Measurements from ENCODE around the gene ABCC8.
A peak's percentile ranks its signal among the peaks of the same experiment; 100 is the strongest.

Gene ABCC8

GRCh38 chr11:17400048-17400775, 76.4 kb downstream of the ABCC8 start:
- Histone ChIP-seq H3K9ac (ENCODE audit: low read length) (peak overlapping the region; percentile 29; the same call in 1 of the 2 replicates), H2AFZ (ENCODE audit: low read length) (peak overlapping the region; percentile 14; the same call in 1 of the 2 replicates), H3K79me2 (ENCODE audit: insufficient read depth, low read length) (no peaks in the 10 kb centered on the region)

GRCh38 chr11:17399236-17399635, 77.4 kb downstream of the ABCC8 start:
- Histone ChIP-seq H3K4me2 (ENCODE audit: low read length) (no peak overlapping the region), H2AFZ (ENCODE audit: low read length) (no peak overlapping the region), H3K9ac (ENCODE audit: low read length) (no peak overlapping the region), H3K4me1 (ENCODE audit: insufficient read depth, low read length, severe bottlenecking) (peaks cover 26% of the 10 kb centered on the region), H3K9me3 (ENCODE audit: low read length) (no peaks in the 10 kb centered on the region), H3K36me3 (ENCODE audit: insufficient read depth, low read length) (no peaks in the 10 kb centered on the region), H3F3A (ENCODE audit: insufficient read depth, low read length) (no peaks in the 10 kb centered on the region), H3K27me3 (ENCODE audit: insufficient read depth, low read length) (no peaks in the 10 kb centered on the region), H3K79me2 (ENCODE audit: insufficient read depth, low read length) (no peaks in the 10 kb centered on the region), H3K4me3 (ENCODE audit: low read depth, low read length, poor library complexity, severe bottlenecking) (no peak overlapping the region), H4K20me1 (ENCODE audit: insufficient read depth, low read length) (no peaks in the 10 kb centered on the region), H3K27ac (ENCODE audit: low read depth, low read length, poor library complexity, severe bottlenecking) (no peak overlapping the region), H3K9me2 (ENCODE audit: low read depth, low read length) (no peaks in the 10 kb centered on the region)
- TF ChIP-seq EZH2 (IDR thresholded peaks at IDR 0.05; ENCODE audit: borderline replicate concordance, low read length), result no peak
- no peak for TF ChIP-seq CTCF (IDR thresholded peaks at IDR 0.05; ENCODE audit: low read length)

More at GRCh38 chr11:17400048-17400775, 76.4 kb downstream of the ABCC8 start:
- H3K4me1 ChIP-seq (ENCODE audit: insufficient read depth, low read length, severe bottlenecking), result peaks cover 29% of the 10 kb centered on the region
- H3K4me2 ChIP-seq (ENCODE audit: low read length), result peak overlapping the region; percentile 52
- no peaks in the 10 kb centered on the region for H3K9me3 ChIP-seq (ENCODE audit: low read length)
- no peaks in the 10 kb centered on the region for H3K36me3 ChIP-seq (ENCODE audit: insufficient read depth, low read length)
- no peaks in the 10 kb centered on the region for H3K9me2 ChIP-seq (ENCODE audit: low read depth, low read length)
- H3K27ac ChIP-seq (ENCODE audit: low read depth, low read length, poor library complexity, severe bottlenecking), result peak overlapping the region; percentile 52
- no peak for TF ChIP-seq CTCF (IDR thresholded peaks at IDR 0.05; ENCODE audit: low read length)
- H3K4me3 ChIP-seq (ENCODE audit: low read depth, low read length, poor library complexity, severe bottlenecking), result peak overlapping the region; percentile 21
- no peaks in the 10 kb centered on the region for H3F3A ChIP-seq (ENCODE audit: insufficient read depth, low read length)
- no peaks in the 10 kb centered on the region for H4K20me1 ChIP-seq (ENCODE audit: insufficient read depth, low read length)
- H3K27me3 ChIP-seq (ENCODE audit: insufficient read depth, low read length), result no peaks in the 10 kb centered on the region

- Histone ChIP-seq H3K9ac (ENCODE audit: low read length) (no peak overlapping the region), H3K4me2 (ENCODE audit: low read length) (no peak overlapping the region), H3K9me3 (ENCODE audit: low read length) (no peaks in the 10 kb centered on the region), H3K27ac (ENCODE audit: low read depth, low read length, poor library complexity, severe bottlenecking) (no peak overlapping the region), H3F3A (ENCODE audit: insufficient read depth, low read length) (no peaks in the 10 kb centered on the region), H3K4me1 (ENCODE audit: insufficient read depth, low read length, severe bottlenecking) (peaks cover 20% of the 10 kb centered on the region), H3K79me2 (ENCODE audit: insufficient read depth, low read length) (no peaks in the 10 kb centered on the region), H2AFZ (ENCODE audit: low read length) (no peak overlapping the region), H3K36me3 (ENCODE audit: insufficient read depth, low read length) (no peaks in the 10 kb centered on the region), H3K9me2 (ENCODE audit: low read depth, low read length) (no peaks in the 10 kb centered on the region), H3K4me3 (ENCODE audit: low read depth, low read length, poor library complexity, severe bottlenecking) (no peak overlapping the region), H4K20me1 (ENCODE audit: insufficient read depth, low read length) (no peaks in the 10 kb centered on the region), H3K27me3 (ENCODE audit: insufficient read depth, low read length) (no peaks in the 10 kb centered on the region)
- TF ChIP-seq CTCF (IDR thresholded peaks at IDR 0.05; ENCODE audit: low read length) (no peak), EZH2 (IDR thresholded peaks at IDR 0.05; ENCODE audit: borderline replicate concordance, low read length) (no peak)
Observed at GRCh38 chr11:17397311-17398002, 79.2 kb downstream of the ABCC8 start.

All from OCI-LY1 (cell line).